KMS-11 (cell line): ENCODE measurements around the gene LMTK2.
A peak's percentile ranks its signal among the peaks of the same experiment; 100 is the strongest.

ENCODE experiments used
- H2AFZ ChIP-seq: fragments of 200-600 bp; sonication (generic); 2 replicates; pipeline ENCODE4 v1.6.1; 2016; ENCODE audit warnings: antibody characterized with exemption, mixed run types, low read depth
- H3K27ac ChIP-seq: fragments of 200-600 bp; sonication (generic); 2 replicates; pipeline ENCODE4 v1.6.1; 2016; ENCODE audit warnings: mild to moderate bottlenecking, mixed run types
- H3K27me3 ChIP-seq: fragments of 200-600 bp; sonication (generic); 2 replicates; pipeline ENCODE4 v1.6.1; 2017; ENCODE audit warnings: mild to moderate bottlenecking, low read depth, mixed run types, moderate library complexity; ENCODE audit not compliant: insufficient read depth
- H3K36me3 ChIP-seq: fragments of 200-600 bp; sonication (generic); 2 replicates; pipeline ENCODE4 v1.6.1; 2017; ENCODE audit warnings: mild to moderate bottlenecking, mixed run types; ENCODE audit not compliant: insufficient read depth
- H3K4me1 ChIP-seq: fragments of 200-600 bp; sonication (generic); 2 replicates; pipeline ENCODE4 v1.6.1; 2016; ENCODE audit warnings: mild to moderate bottlenecking, low read depth, mixed run types; ENCODE audit not compliant: poor library complexity, severe bottlenecking
- H3K4me2 ChIP-seq: fragments of 200-600 bp; sonication (generic); 2 replicates; pipeline ENCODE4 v1.7.0; 2016; ENCODE audit warnings: mild to moderate bottlenecking, mixed run types
- H3K4me3 ChIP-seq: fragments of 200-600 bp; sonication (generic); IDR thresholded peaks from 2 replicates; pipeline ENCODE4 v1.6.1; 2017; ENCODE audit warnings: low read depth, low read length, mixed read lengths; ENCODE audit not compliant: insufficient read depth
- H3K79me2 ChIP-seq: fragments of 200-600 bp; sonication (generic); 2 replicates; pipeline ENCODE4 v1.6.1; 2016; ENCODE audit warnings: low read depth, mixed run types; ENCODE audit not compliant: insufficient read depth
- H3K9ac ChIP-seq: fragments of 200-600 bp; sonication (generic); 2 replicates; pipeline ENCODE4 v1.6.1; 2016; ENCODE audit warnings: mild to moderate bottlenecking, mixed run types
- H4K20me1 ChIP-seq: fragments of 200-600 bp; sonication (generic); 2 replicates; pipeline ENCODE4 v1.6.1; 2016; ENCODE audit warnings: mild to moderate bottlenecking, mixed run types; ENCODE audit not compliant: insufficient read depth
- CTCF ChIP-seq: fragments of 200-600 bp; sonication (generic); conservative IDR thresholded peaks from 2 replicates; pipeline ENCODE4 v1.6.1; 2017; ENCODE audit warnings: low read depth, mild to moderate bottlenecking, antibody characterized with exemption, low read length, moderate library complexity, mixed read lengths

Gene LMTK2

GRCh38 chr7:98166668-98166970, 60.0 kb downstream of the LMTK2 start:
- H3K9ac ChIP-seq = no peak overlapping the region
- H3K4me2 ChIP-seq = no peak overlapping the region
- no peaks in the 10 kb centered on the region for H3K79me2 ChIP-seq
- 0 out of 2 replicates have a peak, but pooled peaks cover 4% of the 10 kb centered on the region for H4K20me1 ChIP-seq
- no peak overlapping the region for H3K27ac ChIP-seq
- peaks cover 4% of the 10 kb centered on the region for H3K4me1 ChIP-seq
- H2AFZ ChIP-seq = no peak overlapping the region
- TF ChIP-seq CTCF = no peak
- no peaks in the 10 kb centered on the region for H3K36me3 ChIP-seq
- H3K27me3 ChIP-seq = no peaks in the 10 kb centered on the region
- H3K4me3 ChIP-seq = no peak overlapping the region

GRCh38 chr7:98167653-98168052, 61.0 kb downstream of the LMTK2 start:
- no peak overlapping the region for H3K4me2 ChIP-seq
- no peak overlapping the region for H2AFZ ChIP-seq
- no peak overlapping the region for H3K4me3 ChIP-seq
- no peak overlapping the region for H3K27ac ChIP-seq
- peaks cover 4% of the 10 kb centered on the region for H3K4me1 ChIP-seq
- no peak for TF ChIP-seq CTCF
- no peaks in the 10 kb centered on the region for H3K79me2 ChIP-seq
- H3K36me3 ChIP-seq = no peaks in the 10 kb centered on the region
- 0 out of 2 replicates have a peak, but pooled peaks cover 4% of the 10 kb centered on the region for H4K20me1 ChIP-seq
- no peaks in the 10 kb centered on the region for H3K27me3 ChIP-seq
- H3K9ac ChIP-seq = no peak overlapping the region

GRCh38 chr7:98168181-98168903, 61.7 kb downstream of the LMTK2 start:
- H3K27me3 ChIP-seq = no peaks in the 10 kb centered on the region
- H3K4me2 ChIP-seq = no peak overlapping the region
- peaks cover 4% of the 10 kb centered on the region for H3K4me1 ChIP-seq
- H3K36me3 ChIP-seq = no peaks in the 10 kb centered on the region
- no peak overlapping the region for H2AFZ ChIP-seq
- no peak overlapping the region for H3K4me3 ChIP-seq
- H3K27ac ChIP-seq = no peak overlapping the region
- H3K9ac ChIP-seq = no peak overlapping the region
- 0 out of 2 replicates have a peak, but pooled peaks cover 4% of the 10 kb centered on the region for H4K20me1 ChIP-seq
- peak; percentile 98 for TF ChIP-seq CTCF
- no peaks in the 10 kb centered on the region for H3K79me2 ChIP-seq

GRCh38 chr7:98168904-98169621, 62.4 kb downstream of the LMTK2 start:
- H3K4me3 ChIP-seq = no peak overlapping the region
- H3K27ac ChIP-seq = no peak overlapping the region
- TF ChIP-seq CTCF = peak; percentile 9; the same call in 1 of the 2 replicates
- H3K79me2 ChIP-seq = no peaks in the 10 kb centered on the region
- 0 out of 2 replicates have a peak, but pooled peaks cover 4% of the 10 kb centered on the region for H4K20me1 ChIP-seq
- H3K4me1 ChIP-seq = peaks cover 4% of the 10 kb centered on the region
- no peaks in the 10 kb centered on the region for H3K27me3 ChIP-seq
- no peak overlapping the region for H3K4me2 ChIP-seq
- no peak overlapping the region for H3K9ac ChIP-seq
- no peak overlapping the region for H2AFZ ChIP-seq
- H3K36me3 ChIP-seq = no peaks in the 10 kb centered on the region
